ENCODE data around the gene PIAS3.
A peak's percentile ranks its signal among the peaks of the same experiment; 100 is the strongest.
"Not testable (repeated sequence)": the region's sequence is repeated elsewhere in the genome, so short reads cannot be mapped to it uniquely, and the experiment has no call there.

Gene PIAS3

DNA sequence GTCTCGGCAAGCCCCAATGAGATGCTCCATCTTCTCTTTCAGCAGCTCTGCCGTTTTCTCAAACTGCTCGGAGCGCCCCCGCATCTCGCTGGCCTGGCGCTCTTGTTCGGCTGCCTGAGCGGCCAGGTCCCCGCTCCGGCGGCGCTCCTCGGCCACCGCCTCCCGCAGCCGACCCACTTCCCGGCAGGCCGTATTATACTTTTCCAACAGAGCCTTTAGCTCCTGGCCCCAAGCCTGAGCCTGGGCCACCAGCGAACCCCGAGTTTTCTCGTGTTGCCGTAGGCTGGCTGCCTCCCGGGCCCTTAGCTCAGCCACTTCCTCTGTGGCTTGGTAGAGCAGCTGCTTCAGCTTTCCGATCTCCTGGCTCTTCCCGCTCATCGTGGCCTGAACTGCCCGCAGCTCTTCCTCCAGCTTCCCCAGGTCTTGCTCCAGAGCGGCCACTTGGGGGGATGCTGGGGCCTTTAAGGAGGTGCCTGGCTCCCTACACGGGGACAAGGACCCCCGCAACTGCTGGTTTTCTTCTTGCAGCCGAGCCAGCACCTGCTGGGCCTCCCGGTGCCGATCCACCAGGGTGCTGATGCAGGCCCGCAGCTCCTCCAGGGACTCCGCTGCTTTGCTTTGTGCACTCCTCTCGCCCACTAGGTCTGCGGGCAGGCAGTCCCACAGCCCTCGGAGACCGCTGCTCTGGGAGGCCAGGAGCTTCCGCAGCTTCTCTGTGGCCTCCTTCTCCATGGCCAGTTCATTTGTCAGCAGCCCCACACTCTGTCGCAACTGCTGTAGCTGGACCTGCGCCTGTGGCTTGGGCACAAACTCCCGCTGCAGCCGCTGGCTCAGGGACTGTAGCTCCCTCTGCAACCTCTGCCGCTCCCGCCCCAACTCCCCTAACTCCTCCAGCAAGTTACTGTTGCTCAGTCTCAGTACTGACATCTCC is 13.4 kb upstream of the PIAS3 start:
- no peak for DNase-seq

DNA sequence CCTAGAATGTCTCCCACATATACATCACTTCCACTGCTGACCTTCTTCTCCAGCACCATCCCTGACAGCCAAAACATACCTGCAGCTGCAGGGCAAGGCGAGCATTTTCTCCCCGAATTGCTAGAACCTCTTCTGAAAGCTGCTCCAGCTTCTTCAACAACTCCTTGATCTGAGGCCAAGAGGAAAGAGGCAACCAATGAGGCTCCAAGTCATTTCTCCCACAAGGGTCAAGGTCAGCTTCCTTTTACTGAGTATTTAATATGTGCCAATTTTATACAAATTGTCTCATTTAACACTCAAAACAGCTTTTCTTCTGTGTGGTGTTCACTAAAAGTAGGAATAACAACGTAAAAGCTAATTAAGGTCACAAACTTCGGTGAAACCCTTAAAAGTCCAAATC is 9.4 kb upstream of the PIAS3 start:
- DNase-seq, result no peak

DNA sequence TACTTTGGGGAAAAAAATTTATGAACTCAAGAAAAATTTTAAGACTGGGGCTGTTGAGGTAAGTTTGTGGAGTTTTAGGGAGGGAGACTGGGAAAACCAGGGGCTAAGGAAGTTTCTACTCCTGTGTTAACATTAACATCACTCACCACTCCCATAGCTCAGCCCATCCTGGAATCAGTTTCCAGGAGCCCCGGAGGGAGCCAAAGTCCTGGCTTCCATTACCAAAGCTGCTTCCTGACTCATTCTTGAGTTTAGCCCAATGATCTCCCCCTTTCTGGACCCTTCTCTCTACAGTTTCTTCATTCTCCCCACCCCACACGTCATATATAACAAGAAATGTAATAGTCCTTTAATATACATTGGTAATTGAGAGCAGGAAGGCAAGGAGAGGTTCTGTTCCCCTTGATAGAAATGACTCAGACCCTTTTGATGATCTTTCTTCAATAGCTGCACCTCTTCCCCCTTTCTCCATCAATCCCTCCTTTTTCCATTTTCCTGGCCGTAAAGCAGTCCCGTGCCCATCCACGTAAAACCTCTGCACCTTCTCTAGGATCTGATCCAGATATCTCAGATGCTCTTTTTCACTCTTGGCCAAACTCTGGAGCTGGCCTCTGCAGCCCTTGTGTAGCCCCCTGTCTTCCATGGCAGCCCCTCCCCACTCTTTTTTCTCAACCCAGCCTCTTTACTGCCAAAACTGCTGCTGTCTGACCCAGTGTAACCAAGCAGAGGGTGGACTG is 4.6 kb upstream of the PIAS3 start:
- DNase-seq, result no peak

DNA sequence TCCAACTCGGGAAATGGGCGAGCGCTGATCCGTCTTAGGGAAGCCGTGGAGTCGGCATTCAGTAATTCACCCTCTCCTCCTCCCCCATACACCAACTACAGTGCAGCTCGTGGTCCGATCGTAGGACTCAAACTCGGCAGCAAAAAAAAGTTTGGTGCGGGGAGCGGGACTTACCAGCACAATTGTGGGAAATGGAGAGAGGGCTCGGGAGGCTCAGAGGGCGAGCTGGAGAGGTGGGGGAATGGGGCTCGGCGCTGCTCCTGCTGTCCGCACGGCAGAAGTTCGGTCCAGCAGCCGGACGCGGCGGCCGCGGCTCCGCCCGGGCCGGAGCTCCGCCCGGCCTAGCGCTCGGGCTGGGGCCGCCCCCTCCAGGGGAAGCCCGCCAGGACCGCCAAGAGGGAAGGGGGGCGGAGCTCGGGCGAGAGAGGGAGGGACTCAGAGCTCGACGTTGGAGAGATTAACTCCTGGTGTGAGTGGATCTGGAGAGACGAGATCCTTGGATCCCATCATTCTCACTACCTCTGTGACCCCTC is 676 bp upstream of the PIAS3 start:
- DNase-seq, result peak; percentile 87

DNA sequence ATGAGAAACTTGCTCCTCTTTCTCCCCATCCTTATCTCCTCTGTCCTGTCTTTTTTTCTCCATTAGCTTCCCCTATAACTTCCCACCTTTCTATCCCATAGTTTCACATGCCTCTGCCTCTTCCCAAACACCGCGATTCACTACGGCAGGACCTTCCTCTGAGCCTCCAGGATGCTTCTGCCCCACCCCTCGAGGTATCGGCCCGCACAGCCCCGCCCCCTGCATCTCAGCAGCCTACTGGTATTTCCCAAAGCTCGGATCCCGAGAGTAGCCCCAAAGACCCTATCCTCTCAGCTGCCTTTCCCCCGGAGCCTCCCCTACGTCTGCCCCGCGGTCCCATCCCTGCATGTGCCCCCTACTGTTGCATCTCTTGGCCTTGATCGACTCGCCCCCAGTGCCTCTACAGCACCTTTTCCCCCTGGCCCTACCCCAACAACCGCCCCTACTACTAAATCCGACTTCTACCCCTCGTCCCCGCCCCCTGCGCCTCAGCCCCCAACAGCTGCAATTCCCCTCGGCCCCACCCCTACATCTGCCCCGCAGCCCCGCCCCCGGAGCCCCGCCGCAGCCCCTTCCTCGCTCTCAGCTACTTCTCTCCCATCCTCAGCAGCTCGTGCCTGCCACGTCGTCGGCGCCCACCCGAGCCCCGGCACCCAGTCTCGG is 512 bp downstream of the PIAS3 start:
- DNase-seq, result peak; percentile 82

DNA sequence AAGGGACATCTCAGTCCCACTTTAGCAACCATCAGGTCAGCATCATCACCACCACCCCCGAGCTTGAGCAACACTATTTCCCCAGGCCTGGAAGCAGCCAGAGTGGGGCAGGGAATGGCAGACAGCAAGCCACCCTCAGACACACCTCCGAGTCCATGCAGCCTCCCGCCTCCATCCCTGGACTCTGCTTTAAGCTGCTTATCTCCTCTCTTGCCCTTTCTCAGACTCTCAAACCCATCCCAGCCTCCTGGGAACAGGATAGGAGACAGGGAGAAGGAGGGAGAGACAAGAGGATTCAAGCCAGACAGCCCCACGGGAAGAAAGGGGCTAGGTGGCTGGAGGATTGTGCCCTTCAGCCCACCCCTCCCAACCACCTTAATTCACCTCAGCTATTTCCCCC is 1.7 kb downstream of the PIAS3 start:
- no peak for DNase-seq

DNA sequence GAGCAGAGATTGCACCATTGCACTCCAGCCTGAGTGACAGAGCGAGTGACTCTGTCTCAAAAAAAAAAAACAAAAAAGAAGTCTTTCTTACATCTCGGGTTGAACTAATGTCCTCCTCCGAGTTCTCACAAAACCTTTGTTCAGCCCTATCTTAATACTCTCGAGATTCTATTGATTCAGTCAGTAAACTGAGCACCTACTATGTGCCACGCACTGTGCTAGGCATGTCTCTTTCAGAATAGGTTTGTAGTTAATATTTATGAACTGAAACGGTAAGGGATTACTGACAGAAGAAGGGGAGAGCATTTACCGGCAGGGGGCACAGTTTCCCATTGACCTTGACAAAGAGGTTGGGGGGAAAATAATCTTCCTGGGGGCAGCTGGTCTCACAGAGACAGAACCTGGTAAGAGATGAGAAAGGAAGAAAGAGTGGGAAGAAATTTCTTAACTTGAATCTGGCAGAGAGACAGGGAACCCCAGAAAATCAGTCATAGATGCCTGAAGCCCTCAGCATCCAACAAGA is 3.4 kb downstream of the PIAS3 start:
- no peak for DNase-seq

DNA sequence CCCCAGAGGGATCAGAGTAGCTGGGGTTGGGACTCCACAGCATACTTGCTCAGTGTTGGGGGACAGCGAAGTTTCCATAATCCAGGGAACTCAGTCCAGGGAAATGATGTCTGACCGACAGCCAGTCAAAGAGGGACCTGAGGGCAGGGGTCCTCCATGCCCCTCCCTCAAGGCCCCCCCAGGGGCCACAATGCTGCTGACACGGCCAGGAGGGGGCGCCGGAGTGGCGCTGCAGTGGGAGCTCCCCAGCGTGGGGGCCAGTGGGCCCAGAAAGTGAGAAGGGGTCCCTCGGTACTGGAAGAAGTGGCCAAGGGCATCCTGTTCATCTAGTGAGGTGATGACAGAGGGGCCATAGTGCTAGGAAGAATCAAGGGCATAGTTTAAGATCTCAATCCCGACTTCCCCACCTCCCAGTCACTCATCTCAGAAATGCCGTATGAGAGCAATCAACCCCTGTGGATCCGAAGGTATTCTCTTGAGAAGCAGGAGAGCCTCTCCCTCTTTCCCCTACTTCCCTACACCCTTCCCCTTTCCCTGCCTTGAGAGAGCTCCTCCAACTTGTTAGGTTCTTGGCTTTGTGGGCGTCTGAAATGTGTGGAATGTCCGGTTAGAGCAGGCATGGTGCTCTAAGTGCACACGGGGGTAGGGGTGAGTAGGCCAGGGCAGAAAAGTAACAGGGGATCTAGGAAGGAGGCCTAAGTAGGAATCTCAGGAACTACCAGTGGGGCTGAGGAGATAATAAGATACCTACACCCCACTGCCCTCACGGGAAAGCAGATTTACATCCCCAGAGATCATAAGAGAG is 9.3 kb downstream of the PIAS3 start:
- DNase-seq, result no peak

DNA sequence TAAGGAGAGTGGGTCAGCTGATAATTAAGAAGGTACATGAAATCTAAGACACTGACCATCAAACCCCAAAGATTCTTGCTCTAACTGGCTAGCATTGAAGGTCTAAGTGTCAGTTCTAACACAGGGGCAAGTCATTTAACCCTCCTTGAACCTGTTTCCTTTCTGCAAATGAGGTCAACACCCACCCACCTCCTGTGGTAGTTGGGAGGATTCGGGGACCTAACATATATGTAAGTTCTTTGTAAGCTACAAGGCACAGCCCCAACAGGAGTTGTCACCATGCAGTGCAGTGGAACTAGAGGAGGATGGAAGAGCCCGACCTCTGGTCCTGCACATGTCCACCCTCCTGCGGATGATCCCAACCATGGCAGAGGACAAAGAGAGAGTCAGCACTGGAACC is 11.1 kb downstream of the PIAS3 start:
- DNase-seq, result no peak

DNA sequence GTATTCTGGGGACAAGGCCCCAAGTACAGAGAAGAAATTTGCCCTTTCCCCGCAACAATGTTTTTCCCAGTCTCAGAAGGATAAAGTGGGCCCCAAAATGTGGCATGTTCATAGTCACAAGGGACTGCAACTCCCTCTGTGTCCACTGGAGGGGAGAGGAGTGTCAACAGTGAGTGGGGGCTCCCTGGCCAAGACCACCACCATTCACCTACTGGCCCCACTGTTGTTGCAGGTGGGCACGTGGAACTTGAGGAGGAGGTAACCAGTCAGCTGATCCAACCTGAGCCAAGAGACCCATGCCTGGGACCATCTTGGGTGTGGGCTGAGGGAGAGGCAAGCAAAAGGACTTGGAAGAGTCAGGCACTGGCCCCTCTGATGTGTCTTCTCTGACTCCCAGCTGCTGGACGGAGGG is 12.7 kb downstream of the PIAS3 start:
- DNase-seq, result no peak

DNA sequence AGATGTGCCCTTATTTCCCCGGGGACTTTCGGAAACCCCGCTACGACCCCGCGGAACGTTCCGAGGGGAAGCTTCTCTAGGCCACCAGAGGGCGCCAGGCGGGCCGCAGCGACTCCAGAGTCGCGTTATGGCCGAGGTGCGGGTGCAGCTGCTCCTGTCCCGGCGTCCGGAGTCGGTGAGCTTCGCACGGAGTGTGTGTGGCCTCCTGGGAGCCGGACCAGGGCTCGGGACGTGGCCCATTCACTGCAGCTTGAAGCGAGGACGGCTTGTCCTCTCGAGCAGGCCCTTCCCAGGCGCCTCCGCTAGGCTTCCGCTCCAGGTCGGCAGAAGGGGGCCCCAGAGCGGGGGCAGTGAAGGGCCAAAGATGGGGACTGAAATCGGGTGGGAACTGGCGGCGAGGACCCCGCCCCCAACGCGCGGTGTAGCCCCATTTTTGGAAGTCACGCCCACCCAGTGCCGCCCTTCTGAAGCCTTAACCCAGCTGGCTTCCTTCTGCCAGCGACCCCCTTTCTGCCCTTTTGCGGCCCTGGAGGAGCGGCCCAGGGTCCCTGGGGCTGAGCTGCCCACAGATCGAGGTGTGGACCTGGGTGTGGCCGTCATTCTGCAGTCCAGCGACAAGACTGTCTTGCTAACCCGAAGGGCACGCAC is 13.2 kb downstream of the PIAS3 start, which contains the start of gene NUDT17:
Gene NUDT17 (plus strand): TSS at position 117 of the 648 bp plus-strand sequence. CDS start 11 bp downstream, at position 128.
- peak; percentile 69 for DNase-seq

DNA sequence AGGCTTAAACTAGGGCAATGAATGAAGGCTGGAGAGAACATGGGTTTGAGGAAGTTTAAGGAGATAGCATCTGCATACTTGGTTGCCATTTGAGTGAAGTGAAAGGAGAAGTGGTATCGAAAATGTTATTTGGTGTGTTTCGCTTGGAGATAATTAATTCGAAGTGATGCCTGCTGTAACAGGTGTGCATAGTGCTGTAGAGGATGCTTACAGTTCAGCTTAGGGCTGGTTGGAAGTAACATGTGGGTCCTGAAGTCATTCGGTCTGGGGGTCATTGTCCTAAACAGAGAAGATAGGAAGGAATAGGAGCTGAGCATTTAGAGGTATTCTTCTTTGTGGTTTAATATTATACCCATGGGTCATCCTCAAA is 13.8 kb downstream of the PIAS3 start:
- peak; percentile 69 for DNase-seq

DNA sequence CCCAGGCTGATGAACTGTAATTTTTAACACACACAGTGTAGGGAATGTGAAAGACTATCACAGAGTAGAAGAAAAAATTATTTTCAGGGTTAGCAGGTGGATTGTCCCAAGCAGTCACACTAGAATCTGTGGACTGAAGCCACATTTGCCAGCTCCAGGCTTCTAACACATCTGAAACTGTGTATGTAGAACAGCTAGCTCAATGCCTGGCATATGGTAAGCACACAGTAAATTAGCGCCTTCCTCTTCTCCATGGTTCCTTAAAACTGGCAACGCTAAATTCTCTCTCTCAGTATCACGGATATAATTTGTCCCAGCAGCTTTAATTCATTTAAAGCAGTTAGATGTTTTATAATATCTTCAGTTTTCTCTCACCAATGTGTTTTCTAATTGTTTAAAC is 15.8 kb downstream of the PIAS3 start:
- no peak for DNase-seq

DNA sequence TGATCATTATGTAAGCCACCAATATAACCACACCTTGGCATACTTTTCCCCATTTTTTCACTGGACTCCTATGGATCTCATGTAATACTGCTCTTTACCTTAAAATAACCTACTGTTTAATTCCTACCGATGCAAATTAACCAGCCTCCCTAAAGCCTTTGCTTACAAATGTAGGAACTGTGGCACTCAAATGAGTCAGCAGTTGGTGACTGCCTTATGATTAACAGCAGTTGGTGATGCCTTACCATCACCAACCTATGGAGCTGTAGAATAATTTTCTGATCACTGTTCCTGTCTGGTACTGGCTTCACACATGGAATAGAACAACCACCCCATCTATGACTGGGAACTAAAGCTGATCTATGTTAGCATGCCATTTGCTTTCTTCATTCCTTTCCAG is 21.2 kb downstream of the PIAS3 start:
- no peak for DNase-seq

DNA sequence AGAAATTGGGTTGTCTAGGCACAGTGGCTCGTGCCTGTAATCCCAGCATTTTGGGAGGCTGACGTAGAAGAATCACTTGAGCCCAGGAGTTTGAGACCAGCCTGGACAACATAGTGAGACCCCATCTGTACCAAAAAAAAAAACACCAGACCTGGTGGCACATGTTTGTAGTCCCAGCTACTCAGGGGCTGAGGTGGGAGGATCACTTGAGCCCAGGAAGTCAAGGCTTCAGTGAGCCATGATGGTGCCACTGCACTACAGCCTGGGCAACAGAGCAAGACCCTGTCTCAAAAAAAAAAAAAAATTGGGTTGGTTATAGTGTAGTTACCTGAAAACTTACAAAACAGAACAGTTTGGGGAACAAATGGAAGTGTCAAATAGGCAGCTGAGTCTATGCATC is 28.1 kb downstream of the PIAS3 start:
- not testable (repeated sequence) for DNase-seq

DNA sequence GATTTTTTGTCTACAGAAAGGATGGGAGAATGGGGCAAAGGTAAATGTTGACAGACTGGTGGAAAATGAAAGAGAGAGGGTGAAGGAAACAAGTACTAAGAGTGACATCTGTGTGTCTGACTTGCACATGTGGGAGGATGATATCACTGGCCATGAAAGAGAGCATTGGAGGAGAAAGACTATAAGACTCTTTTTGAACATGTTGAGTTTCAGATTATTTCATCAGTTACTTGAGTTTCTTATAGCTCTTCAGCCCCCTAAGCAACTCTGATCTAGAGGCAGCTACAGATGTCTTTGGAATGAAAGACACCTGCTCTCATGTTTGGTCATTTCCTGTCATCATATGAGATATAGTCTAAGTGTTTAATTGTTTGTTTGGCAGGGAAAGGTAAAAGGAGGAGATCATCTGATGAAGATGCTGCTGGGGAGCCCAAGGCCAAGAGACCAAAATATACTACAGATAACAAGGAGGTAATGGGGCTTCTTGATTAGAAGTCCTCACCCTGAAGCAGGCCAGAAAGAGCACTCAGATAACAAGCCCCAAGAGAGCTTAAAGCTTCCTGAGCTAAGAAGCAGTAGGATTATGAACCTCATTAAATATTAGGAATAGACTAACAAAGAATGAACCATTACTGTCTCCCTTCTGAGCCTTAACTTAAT is 30.4 kb downstream of the PIAS3 start:
- DNase-seq, result no peak

DNA sequence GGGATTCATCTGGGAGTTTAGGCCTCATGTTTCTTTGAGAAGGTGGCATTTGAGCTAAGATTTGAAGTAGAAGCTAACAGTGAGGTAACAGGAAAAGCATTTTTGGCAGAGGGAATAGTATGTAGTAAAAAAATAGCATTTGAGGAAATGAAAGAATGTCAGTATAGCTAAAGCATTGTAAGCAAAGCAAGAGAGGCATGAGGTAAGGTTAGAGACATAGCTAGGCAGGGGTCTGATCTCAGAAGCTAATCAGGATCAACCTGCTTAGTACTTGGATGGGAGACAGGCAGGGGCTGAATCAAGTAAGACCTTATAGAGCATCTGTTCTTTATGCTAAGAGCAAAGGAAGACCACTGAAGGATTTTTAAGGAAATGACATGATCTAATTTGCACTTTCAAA is 30.9 kb downstream of the PIAS3 start:
- no peak for DNase-seq

DNA sequence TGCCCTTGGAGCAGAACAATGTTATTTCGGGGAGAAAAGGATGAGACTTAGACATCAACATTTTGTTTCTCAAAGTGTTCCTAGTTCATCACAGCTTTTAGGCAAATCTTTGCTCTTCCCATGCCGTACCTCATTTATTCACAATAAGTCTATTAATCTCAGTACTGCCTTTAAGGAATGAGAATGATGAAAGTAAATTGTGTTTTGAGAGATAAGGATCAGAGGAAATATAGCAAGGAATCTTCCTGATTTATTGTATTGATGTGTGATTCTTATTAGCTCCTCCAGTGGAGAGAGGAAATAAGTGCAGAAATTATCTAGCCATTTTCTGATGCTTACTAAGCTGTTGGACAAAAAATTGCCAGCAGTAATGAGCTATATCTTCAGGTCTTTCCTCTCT is 32.9 kb downstream of the PIAS3 start:
- no peak for DNase-seq

DNA sequence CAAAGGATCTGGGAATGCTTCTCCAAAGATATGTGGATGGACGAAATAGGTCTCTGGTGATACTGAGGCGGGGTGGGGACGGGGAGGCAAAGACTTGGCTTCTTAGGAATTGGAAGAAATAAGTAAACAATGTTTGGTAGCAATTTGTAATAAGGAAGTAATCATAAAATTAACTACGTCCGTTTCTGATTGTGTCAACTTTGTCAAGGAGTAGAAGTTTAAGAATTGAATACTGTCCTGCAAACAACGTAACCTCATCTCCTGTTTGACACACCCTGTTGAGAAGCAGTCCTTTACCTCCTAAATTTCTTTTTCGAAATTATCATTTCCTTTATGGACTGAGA is 34.4 kb downstream of the PIAS3 start:
- DNase-seq, result no peak

DNA sequence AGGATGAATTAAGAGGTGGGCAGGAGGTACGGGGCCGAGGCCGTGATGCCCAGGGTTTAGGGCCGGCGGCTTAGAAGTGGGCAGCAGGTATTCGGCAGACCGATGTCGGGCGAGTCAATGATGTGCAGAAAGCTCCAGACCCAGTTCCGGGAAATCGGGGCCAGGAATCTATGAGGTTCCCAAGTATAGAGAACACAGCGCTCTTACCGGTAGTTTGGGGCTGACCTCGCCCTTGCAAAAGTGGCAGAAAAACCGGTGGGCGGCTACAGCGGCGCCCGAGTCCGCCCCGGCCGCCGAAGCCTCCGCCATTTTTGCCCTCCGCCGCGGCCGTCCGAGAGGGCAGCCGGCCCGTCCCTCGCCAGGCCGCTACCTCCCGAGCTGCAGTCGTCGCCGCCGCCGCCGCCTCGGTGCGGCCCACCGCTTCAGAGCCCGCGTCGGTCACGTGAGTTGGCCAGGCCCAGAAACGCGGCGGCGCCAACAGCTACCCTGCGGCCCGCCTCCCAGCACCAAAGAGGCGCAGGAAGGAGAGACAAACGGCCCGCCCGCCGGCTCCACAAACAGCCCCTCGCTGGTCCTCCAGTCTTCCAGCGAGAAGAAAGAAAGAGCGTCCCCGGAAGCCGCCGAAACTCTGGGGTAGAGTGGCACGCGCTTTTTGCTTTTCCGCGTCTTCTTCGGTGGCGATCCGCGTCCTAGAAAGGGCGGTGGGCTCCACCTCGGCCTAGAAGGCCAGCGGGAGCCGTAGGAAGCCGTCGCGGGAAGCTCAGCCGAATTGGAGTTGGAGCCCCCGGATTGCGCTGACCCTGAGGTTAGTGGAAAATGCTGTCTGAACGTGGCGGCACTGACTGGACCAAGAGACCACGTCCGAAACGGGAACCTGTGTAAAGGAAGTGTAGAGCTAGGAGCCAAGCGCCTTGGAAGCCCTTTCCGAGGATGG is 35.0 kb downstream of the PIAS3 start, which contains the start of the genes POLR3C and RNF115:
Gene POLR3C (plus strand): TSS at position 636 of the 934 bp plus-strand sequence. CDS start 1,577 bp downstream, outside the sequence.
Gene RNF115 (minus strand): TSS at position 531 of the 934 bp plus-strand sequence. CDS start 222 bp downstream, at position 309.
- peak; percentile 80 for DNase-seq
